Epithelial cell of esophagus (primary cell): ENCODE results near the gene CPSF3.
A peak's percentile ranks its signal among the peaks of the same experiment; 100 is the strongest.

Experiments used
- DNase-seq: peaks from one replicate; pipeline ENCODE4 v3.0.0; 2010; ENCODE audit warnings: low read depth
- H3K4me3 ChIP-seq: 2 replicates; pipeline ENCODE4 v1.5.1; 2011; ENCODE audit warnings: mild to moderate bottlenecking, low read length, control low read depth
- TF ChIP-seq, protein P1 (sequence below): IDR thresholded peaks from 2 replicates; pipeline ENCODE4 v1.5.1; 2011; ENCODE audit warnings: low read depth, mild to moderate bottlenecking, low read length, control low read depth, inconsistent platforms; ENCODE audit not compliant: insufficient read depth; ENCODE audit errors: missing control alignments

CPSF3 gene

DNA sequence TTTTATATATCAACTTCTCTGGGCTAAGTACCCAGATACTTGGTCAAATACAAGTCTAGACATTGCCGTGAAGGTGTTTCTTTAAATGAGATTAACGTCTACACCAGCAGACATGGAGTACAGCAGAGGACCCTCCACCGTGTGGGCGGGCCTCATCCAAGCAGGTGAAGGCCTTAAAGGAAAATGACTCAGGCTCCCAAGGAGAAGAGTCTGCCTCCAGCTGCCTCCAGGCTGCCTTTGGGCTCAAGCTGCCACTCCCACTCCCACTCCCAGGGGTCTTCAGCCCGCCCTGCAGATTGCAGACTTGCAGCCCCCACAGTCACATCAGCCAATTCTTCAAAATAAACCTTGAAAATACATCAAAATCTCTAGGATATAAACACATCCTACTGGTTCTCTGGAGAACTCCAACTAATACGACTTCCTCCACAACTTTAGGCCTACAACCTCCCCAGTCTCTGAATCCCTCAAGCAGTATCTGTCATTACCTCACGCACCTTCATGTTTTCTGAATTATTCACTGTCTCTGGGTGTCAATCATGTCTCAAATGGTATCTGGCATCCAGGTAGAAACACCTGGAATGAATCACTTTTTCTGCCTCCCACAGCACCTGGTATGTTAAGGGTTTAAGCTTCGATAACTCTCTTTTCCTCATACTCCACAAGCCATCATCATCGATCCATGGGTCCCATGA is 7.0 kb upstream of the CPSF3 start:
- DNase-seq, result peak; percentile 96
- no peak overlapping the region for H3K4me3 ChIP-seq
- TF ChIP-seq, protein P1, sequence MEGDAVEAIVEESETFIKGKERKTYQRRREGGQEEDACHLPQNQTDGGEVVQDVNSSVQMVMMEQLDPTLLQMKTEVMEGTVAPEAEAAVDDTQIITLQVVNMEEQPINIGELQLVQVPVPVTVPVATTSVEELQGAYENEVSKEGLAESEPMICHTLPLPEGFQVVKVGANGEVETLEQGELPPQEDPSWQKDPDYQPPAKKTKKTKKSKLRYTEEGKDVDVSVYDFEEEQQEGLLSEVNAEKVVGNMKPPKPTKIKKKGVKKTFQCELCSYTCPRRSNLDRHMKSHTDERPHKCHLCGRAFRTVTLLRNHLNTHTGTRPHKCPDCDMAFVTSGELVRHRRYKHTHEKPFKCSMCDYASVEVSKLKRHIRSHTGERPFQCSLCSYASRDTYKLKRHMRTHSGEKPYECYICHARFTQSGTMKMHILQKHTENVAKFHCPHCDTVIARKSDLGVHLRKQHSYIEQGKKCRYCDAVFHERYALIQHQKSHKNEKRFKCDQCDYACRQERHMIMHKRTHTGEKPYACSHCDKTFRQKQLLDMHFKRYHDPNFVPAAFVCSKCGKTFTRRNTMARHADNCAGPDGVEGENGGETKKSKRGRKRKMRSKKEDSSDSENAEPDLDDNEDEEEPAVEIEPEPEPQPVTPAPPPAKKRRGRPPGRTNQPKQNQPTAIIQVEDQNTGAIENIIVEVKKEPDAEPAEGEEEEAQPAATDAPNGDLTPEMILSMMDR, result no peak

DNA sequence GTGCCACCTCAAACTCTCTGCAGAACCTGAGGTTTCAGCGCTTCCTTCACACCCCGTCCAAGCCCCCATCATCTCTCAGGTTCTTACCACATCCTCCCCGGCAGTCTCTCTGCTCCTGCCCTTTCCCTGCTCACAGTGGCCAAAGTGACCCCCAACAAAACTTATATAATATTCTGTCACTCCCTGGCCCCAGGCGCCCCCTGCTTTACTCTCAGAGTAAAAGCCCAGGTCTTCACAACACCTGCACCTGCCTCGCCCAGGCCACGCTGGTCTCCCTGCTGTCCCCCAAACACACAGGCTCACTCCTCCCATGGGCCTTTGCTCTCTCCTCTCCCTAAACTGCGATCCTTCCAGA is 6.5 kb upstream of the CPSF3 start:
- DNase-seq, result no peak
- H3K4me3 ChIP-seq, result no peak overlapping the region
- TF ChIP-seq, protein P1, result no peak

DNA sequence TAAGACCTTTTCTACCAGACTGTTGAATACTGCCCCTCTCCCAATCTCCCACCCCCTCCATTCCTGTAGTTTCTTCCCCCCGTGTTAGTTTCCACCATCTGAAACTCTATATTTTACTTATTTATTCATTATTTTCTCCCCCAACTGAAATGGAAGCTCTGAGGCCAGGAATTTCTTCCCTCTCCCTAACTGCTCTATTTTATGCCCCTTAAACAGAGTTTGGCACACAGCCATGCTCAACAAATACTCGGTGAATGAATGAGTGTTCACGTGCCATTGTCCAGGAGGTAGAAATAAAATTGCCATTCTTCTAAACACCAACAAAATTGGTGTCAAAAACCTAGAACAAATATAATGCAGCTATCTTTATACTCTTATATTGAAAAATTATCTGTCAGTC is 5.7 kb upstream of the CPSF3 start:
- no peak for DNase-seq
- no peak overlapping the region for H3K4me3 ChIP-seq
- TF ChIP-seq, protein P1, result no peak

DNA sequence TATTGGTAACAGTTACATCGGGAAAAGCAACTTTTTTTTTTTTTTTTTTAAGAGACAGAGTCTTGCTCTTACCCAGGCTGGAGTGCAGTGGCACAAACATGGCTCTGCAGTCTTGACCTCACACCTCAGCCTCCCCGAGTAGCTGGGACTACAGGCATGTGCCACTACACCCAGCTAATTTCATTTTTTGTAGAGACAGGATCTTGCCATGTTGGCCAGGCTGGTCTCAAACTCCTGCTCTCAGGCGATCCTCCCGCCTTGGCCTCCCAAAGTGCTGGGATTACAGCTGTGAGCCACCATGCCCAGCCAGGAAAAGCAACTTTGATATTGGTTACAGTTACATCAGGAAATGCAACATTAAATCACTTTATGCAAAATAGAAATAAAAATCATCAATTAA is 4.7 kb upstream of the CPSF3 start:
- no peak for DNase-seq
- H3K4me3 ChIP-seq, result no peak overlapping the region
- TF ChIP-seq, protein P1, result no peak

DNA sequence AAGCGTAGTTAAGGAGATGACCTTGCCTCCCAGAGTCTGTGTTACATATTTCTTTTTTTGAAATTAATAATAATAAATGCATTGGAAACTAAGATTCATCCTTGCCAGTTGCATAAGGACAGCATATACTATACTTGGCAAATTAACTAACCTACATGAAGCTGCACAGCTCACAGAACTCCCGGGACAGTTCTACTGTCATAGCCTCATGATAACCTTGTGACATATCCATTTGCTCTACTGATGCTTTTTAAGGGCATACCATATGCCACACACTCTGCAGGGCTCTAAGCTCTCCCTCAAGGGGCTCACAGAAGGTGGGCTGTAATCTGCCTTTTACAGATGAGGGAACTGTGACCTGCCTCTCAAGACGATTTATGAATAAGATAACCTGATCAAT is 3.9 kb upstream of the CPSF3 start:
- no peak overlapping the region for H3K4me3 ChIP-seq
- DNase-seq, result no peak
- TF ChIP-seq, protein P1, result no peak

DNA sequence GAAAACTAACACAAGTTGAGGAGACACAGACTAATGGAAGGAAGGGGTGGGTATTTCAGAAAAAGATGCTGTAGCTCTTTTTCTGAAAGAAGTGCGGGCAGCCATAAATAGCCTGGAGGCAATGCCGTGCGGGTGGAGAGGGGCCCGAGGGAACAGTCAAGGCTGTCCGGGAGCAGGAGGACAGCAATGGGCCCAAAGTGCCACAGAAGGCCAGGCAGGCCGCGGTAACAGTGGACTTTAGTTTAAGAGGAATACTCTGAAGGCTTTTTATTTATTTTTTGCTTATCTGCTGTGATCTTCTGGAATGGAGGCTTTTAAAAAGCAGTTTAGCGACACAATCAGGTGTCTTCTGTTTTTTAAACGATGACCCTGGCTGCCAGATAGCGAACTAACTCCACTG is 3.0 kb upstream of the CPSF3 start:
- no peak for DNase-seq
- H3K4me3 ChIP-seq, result no peak overlapping the region
- TF ChIP-seq, protein P1, result no peak

DNA sequence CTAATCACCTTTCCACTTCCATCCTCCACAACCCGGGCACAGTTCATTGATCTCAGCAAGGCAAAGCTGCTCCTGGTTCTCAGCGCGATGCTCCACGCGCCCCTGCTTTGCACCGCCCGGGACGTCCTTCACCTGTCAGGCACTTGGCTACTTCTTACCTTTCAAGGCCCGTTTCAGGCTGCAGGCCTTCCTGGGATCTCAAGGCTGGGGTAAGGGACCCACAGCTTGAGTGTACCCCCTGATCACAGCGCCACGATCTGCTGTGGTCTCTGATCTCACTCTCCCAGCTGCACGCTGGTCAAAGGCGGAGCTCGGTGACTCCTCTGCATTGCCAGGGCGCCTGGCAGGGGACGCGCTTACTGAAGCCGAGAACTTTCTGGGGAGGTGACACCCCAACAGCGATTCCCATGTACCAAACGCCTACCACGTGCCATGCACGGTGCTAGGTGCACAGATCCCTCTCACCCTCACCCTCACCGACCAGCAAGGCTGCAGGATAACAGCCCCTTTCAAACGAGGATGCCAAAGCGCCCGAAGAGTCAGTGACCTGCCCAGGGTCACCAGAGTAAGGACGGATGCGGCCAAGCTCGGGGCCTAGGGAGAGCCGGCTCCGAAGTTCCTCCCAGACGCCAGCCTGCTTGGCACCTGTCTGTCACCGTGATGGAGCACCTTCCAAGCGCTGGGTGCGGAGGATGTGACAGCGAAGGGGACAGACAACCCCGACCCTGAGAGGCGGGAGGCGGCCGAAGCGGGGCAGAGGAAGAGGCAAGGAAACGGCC is 944 bp upstream of the CPSF3 start:
- TF ChIP-seq, protein P1, result no peak

More for the DNA sequence above, 944 bp upstream of the CPSF3 start:
- H3K4me3 ChIP-seq, result peak overlapping the region; percentile 98
- peak; percentile 42 for DNase-seq
